Mesothelial cell of epicardium (in vitro differentiated cells): ENCODE data around the gene DNAJB6. TPM values are rescaled to one million over a fixed set of nuclear protein-coding genes. Genes with fewer than 3 reads are reported as not detected.

Source experiments
- DNase-seq, 2 experiments: peaks; one replicate each; pipeline ENCODE4 v3.0.0; 2021; ENCODE audit warnings: low spot score in 2 of 2; ENCODE audit not compliant: unreplicated experiment in 2 of 2
- H3K27ac Mint-ChIP-seq: 2 replicates; pipeline ENCODE4 v1.8.0; 2021; ENCODE audit warnings: mixed read lengths
- H3K27me3 Mint-ChIP-seq: 2 replicates; pipeline ENCODE4 v1.8.0; 2021; ENCODE audit warnings: low read depth, mixed read lengths
- H3K36me3 Mint-ChIP-seq: 2 replicates; pipeline ENCODE4 v1.8.0; 2021; ENCODE audit warnings: mixed read lengths
- H3K4me1 Mint-ChIP-seq: 2 replicates; pipeline ENCODE4 v1.8.0; 2021; ENCODE audit warnings: mixed read lengths
- H3K4me3 Mint-ChIP-seq: 2 replicates; pipeline ENCODE4 v1.8.0; 2021; ENCODE audit warnings: mild to moderate bottlenecking, moderate library complexity, mixed read lengths
- H3K9me3 Mint-ChIP-seq: 2 replicates; pipeline ENCODE4 v1.8.0; 2021; ENCODE audit warnings: mixed read lengths
- CTCF ChIP-seq: fragments of 200-600 bp; sonication (generic); IDR thresholded peaks from one replicate; pipeline ENCODE4 v1.5.0; 2021; ENCODE audit warnings: antibody characterized with exemption; ENCODE audit not compliant: unreplicated experiment
- total RNA-seq: library from RNA; stranded (reverse); gene quantifications from 3 replicates; pipeline ENCODE4 v1.2.1, GENCODE V29; 2021

DNAJB6 gene
- total RNA-seq, 1 donor from 2014 or later = 115 TPM

DNA sequence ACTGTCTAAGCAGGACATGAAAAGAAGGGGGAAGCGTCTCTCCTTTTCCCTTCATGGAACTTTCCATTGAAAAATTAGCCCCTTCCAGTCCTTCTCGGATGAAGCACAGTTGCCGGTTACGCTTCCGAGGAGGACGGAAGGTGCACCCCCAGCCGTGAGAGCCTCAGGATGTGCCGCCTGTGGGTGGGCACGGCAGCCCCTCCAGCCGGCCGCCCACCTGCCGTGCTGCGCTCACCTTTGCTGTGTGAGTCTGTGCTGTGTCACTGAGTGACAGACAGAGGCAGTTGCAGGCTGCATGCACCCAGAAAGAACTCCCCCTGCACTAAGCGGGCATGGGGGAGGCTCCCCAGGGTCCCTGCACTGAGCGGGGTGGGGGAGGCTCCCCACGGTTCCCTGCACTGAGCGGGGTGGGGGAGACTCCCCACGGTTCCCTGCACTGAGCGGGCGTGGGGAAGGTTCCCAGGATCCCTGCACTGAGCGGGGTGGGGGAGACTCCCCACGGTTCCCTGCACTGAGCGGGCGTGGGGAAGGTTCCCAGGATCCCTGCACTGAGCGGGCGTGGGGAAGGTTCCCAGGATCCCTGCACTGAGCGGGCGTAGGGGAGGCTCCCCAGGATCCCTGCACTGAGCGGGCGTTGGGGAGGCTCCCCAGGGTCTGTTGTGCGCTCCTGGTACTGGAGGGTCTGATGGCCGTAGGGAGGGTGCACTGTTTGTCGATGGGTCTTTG lies 74.2 kb downstream of the DNAJB6 start:
- DNase-seq = no peak
- Mint-ChIP-seq H3K36me3 (peaks cover 21% of the 10 kb centered on the region), H3K4me1 (no peaks in the 10 kb centered on the region), H3K27me3 (no peaks in the 10 kb centered on the region), H3K4me3 (no peak overlapping the region), H3K9me3 (no peaks in the 10 kb centered on the region), H3K27ac (no peak overlapping the region)
- no peak for TF ChIP-seq CTCF

- Mint-ChIP-seq H3K27me3 (no peaks in the 10 kb centered on the region), H3K27ac (no peak overlapping the region), H3K9me3 (no peaks in the 10 kb centered on the region), H3K36me3 (peaks cover 26% of the 10 kb centered on the region), H3K4me1 (no peaks in the 10 kb centered on the region), H3K4me3 (no peak overlapping the region)
- no peak for TF ChIP-seq CTCF
- DNase-seq = no peak
Measured at GRCh38 chr7:157411580-157411979, 74.8 kb downstream of the DNAJB6 start.

DNA sequence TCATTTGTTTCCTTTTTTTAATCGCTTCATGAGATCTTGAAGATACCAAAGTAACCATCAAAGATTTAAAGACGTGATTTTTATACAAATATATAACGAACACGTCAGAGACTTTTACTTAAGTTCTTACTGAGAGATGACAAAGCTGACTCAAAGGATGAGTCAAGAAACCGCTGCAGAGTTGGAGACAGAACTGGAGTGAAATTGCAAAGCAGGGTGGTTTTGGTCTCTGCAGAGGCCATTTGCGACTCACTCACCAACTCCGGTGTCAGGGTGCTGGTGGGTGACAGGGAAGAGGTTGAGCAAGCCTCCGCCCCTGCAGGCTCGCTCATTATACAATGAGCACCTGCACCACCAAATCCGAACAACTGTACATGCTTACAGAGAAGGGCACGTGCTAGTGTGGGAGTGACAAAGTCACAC lies 75.2 kb downstream of the DNAJB6 start:
- H3K4me1 Mint-ChIP-seq = no peaks in the 10 kb centered on the region
- no peaks in the 10 kb centered on the region for H3K27me3 Mint-ChIP-seq
- H3K27ac Mint-ChIP-seq = no peak overlapping the region
- no peak for TF ChIP-seq CTCF
- no peak for DNase-seq
- peaks cover 31% of the 10 kb centered on the region for H3K36me3 Mint-ChIP-seq
- no peaks in the 10 kb centered on the region for H3K9me3 Mint-ChIP-seq
- H3K4me3 Mint-ChIP-seq = no peak overlapping the region

DNA sequence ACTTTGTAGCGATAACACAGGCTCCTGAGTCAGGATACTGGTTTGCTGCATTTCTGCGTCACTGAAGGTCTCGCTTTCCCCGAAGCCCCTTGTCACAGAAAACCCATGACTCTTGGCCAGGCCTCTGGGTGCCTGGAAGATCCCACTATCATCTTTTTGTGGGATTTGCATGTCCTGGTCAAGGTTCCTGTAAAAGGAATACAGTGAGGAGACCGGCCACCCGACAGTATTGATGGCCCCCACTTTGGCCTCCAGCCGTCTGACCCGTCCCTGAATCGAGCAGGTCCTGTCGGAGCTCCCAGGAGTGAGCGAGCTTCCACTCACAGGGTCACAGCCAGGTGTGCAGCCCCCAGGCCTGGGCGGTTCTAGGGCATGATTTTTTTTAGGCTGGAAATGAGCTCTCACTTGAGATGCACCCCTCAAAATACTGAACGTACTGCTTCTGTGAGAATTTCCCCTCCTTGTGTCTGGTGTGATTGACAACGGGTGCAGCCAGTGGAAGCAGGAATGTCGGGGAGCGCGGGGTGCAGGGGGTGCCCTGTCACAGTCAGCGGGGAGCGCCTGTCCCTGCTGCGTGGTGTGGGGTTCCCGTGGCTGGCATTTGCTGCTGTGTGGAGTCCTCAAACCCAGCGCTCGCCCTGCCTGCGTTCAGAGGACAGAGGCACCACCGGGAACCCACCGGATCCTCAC lies 75.8 kb downstream of the DNAJB6 start:
- no peak for TF ChIP-seq CTCF
- H3K4me3 Mint-ChIP-seq = no peak overlapping the region
- peaks cover 35% of the 10 kb centered on the region for H3K36me3 Mint-ChIP-seq
- H3K27ac Mint-ChIP-seq = no peak overlapping the region
- no peaks in the 10 kb centered on the region for H3K4me1 Mint-ChIP-seq
- no peaks in the 10 kb centered on the region for H3K9me3 Mint-ChIP-seq
- no peaks in the 10 kb centered on the region for H3K27me3 Mint-ChIP-seq
- no peak for DNase-seq

GRCh38 chr7:157413881-157414701 lies 77.3 kb downstream of the DNAJB6 start:
- Mint-ChIP-seq H3K4me1 (no peaks in the 10 kb centered on the region), H3K27ac (no peak overlapping the region), H3K36me3 (peaks cover 30% of the 10 kb centered on the region), H3K27me3 (no peaks in the 10 kb centered on the region), H3K9me3 (no peaks in the 10 kb centered on the region), H3K4me3 (no peak overlapping the region)
- DNase-seq = no peak
- TF ChIP-seq CTCF = no peak
